Daoy (cell line): ENCODE results near the gene GALR2. TPM values are rescaled to one million over a fixed set of nuclear protein-coding genes. Genes with fewer than 3 reads are reported as not detected.
"Not testable (repeated sequence)": the region's sequence is repeated elsewhere in the genome, so short reads cannot be mapped to it uniquely, and the experiment has no call there.

Experiments
- DNase-seq: peaks from one replicate; pipeline ENCODE4 v3.0.0-alpha.2; 2015; ENCODE audit warnings: low read depth
- total RNA-seq: library from RNA; depleted of rRNA; stranded (reverse); fragments of >200 nt; shearing (Covaris generic); gene quantifications from 2 replicates; pipeline ENCODE4 v1.2.3, GENCODE V29; 2014

The GALR2 gene
- total RNA-seq, 1 experiment from 2014 or later, result not detected

DNA sequence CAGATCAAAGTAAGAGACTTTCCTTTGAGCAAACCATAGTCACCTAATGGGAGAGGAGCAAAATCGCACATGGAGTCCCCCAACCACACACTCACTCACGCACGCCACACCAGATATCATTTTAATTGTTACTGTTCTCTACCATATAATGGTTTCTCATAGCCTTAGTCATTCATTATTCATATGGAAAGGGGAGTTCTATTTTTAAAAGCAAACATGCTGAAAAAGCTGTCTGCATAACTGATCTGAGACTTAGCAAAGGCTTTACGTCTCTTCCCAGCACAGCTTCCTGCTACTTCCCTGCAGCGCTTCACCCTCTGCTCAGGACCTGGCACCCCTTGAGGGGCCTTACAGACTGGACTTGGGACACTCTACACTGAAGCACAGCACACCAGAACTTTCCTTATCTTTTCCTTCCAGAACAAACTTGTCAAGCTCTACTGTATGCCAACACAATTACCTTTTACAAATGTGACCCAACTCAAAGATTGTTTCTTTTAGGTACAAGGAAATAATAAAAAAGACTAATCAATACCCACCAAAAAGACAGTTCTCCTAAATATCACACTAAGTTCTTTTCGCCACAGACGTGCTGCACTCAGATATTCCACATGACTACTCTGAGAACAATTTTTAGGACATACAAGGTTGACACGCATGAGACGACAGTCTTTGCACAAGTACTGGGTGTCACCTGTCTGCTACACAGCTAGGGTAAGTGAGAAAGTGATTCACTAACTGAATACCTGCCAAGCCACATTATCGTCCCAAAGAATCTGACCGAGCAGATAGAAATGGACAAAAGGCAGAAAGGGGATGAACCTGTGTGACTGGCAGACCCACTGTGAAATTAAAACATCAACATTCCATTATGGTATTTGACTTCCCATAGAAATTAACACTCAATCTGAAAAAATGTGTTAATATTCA, 23.8 kb upstream of the GALR2 start:
- DNase-seq, result no peak

DNA sequence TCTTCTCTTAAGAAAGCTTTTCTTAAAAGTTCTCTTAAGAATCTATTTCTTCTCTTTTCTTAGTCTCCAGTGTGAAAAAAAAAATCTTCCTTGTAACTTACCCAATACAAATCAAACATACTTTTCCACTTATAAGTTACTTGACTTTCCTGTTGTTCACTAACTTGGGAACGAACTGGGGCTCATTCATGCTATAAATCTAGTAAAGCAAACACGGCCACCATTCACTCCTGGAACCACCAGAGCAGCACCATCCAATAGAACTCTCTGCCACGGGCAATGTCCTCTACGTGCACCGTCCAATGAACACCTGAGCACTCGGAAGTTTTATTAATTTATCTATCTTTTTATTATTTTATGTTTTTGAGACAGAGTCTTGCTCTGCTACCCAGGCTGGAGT, 23.0 kb upstream of the GALR2 start:
- no peak for DNase-seq

- peak; percentile 72 for DNase-seq
Observed at GRCh38 chr17:76053246-76054111, 21.1 kb upstream of the GALR2 start.

- peak; percentile 42 for DNase-seq
Observed at GRCh38 chr17:76054112-76054476, 20.5 kb upstream of the GALR2 start.

- DNase-seq, result no peak
Observed at GRCh38 chr17:76056882-76057281, 17.7 kb upstream of the GALR2 start.

- not testable (repeated sequence) for DNase-seq
Observed at GRCh38 chr17:76058264-76058663, 16.3 kb upstream of the GALR2 start.

- no peak for DNase-seq
Observed at GRCh38 chr17:76063875-76064546, 10.6 kb upstream of the GALR2 start.

DNA sequence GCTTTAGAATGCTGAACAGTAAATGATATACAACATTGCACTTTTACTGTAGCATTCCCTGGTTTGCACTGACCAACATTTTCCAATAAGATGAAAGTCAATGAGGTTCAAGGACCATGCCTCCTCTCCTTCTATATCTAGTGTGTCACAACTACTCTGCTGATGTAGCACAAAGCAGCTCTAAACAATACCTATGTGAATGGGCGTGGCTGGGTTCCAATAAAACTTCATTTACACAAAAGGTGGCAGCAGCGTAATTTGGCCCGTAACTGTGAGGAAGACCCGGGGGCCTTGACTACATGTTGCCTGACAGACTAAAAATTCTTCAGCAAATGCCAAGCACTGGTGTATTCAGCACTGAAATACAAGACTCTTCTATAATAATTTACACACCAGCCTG, 8.8 kb upstream of the GALR2 start:
- DNase-seq, result no peak

DNA sequence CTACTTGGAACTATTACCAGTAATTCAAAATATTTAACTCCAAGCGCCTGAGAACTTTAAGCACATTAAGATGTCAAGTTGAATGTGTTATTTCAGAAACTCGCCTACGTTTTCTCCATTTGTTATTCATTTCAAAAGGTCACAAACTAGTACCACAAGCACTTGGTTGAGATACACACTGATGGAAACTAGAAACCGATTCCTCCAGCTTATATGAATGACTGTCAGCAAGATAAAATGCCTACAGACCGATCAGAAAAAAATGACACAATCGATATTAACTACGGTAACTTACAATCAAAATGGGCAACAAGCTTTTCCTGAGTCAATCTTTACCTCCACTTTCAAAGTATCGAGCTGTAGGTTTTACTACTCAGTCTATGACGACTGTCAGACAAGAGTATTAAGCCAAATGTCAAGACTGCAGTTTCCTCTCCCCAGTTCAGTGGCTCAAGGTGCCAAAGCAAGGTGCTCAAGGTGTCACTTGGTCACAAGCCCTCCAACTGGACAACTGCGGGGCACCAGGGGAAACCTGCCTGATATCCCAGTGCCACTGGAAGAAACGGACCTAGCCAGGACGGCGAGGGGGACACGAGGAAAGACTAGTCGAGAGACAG, 2.9 kb upstream of the GALR2 start:
- DNase-seq, result no peak

DNA sequence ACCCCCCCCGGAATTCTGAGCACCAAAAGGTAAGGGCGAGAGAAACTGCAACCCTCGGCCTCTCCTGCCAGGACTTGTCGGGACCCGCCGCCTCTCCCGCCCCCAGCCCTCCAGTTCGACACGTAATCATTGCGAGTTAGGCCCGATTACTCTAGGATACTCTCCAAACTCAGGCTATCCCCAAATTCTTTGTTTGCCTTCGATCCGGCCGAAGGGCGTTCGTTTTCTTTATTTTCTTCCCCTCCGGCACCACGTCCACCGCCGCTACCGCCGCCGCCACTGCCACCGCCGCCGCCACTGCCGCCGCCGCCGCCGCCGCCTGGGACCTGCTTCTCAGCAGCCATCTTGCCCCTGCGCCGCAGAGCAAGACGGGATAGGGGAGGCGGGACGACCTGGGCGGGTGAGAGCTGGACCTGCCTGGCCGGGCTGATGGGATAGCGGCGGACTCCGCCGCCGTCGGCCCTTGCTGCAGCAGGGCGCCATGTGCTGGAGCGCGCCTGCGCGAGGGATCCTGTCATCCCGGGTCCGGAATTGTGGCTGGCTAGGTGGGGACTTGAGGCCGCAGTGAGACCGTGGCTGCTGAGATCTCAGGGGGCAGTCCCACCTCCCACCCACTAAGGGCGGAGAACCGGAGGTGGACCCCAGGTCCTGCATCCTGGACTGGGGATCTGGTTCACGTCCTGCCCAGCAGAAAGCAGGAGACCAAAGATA, 2.3 kb upstream of the GALR2 start, which contains the start of gene SRP68:
Gene SRP68, minus strand, starts transcription at position 370 of the 711 bp plus-strand sequence. Its CDS starts 26 bp downstream, at position 344.
- DNase-seq, result peak; percentile 97

DNA sequence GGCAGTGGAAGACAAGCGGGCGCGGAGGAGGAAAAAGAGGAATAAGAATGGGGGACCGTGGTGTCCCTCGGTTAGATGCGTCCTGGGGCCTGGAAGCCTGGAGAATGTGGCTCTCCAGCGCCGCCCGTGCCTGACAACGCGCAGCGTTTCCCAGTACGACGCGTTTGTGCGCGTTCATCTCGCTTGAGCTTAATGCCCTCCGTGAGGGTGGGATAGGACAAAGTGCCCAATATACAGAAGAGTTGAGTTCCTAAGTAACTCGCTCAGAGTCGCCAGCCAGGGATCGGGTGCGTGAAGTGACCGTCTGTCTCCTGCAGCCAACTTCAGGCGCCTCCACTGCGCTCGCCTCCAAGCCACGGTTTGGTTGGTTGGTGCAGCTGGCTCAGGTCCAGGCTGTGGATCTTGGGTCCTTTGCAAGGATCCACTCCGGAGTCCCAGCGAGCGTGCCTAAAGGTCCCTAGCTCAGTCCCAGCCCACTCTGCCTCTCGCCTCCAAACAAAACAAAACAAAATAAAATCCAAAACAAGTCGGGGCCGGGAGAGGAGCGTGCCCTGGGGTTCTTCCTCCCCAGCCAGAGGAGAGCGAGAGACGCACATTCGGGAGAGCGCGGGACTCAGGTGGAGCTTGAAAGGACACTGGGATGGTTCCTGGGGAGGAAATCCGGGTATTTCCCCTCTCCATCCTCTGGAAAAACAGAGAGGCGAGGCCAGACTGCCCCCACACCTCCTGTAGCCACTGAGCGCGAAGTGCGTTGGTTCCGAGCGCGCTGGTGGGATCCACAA, 974 bp downstream of the GALR2 start:
- DNase-seq, result no peak

DNA sequence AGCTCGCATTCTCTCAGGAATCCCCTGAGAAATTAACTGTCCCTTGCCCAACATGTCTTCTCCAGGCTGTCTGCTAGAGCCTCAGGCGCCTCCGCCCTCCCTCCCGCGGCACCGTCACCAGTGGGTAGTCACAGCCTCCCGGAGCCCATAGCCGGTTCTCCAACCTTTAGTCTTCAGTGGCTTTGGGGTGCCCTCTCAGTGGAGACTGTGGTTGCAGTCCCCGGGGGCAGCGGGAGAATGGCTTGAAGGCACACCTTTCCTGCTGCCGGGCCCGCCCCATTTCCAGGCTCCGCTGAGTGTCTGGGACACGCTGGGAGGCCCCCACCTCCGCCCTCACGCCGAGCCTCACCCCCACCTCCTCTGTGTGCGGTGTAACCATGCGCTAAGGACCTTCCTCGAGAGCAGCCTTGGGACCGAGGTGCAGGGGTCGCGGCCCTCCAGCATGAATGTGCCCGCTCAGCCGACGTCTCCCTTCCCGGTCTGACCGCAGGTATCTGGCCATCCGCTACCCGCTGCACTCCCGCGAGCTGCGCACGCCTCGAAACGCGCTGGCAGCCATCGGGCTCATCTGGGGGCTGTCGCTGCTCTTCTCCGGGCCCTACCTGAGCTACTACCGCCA, 1.7 kb downstream of the GALR2 start:
- no peak for DNase-seq

GRCh38 chr17:76076765-76077583, 2.4 kb downstream of the GALR2 start:
- DNase-seq, result no peak

DNA sequence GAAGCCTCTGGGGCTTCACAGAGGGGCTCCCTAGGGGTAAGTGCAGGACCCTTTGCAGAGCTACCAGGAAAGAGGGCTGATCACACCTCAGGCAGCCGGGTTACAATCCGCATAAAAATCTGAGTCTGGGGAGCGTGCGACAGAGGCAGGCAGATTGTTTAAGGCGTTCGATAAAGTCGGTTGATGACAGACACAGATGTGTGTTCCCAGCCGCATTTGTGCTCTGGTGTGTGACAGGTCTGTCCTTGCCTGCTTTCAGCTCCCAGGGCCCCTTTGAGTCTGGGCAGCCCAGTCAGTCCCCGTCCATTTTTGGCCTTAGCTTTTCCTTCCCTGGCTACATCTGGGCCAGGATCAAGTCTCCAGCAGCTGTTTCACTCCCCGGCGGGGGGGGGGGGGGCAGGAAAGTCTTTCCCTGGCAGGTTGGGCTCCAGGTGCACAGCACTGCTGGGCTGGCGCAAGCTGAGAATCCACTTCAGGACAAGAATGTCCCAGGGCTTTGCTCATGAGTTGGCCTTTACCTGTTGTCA, 3.1 kb downstream of the GALR2 start:
- DNase-seq, result no peak

DNA sequence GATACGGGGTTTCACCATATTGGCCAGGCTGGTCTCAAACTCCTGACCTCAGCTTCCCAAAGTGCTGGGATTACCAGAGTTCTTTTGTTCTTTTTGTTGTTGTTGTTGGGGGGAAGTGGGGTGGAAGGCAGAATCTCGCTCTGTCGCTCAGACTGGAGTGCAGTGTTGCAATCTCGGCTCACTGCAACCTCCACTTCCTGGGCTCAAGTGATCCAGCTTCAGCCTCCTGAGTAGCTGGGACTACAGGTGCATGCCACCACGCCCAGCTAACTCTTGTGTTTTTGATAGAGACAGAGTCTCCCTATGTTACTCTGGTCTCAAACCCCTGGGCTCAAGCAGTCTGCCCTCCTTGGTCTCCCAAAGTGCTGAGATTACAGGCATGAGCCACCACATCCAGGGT, 3.8 kb downstream of the GALR2 start:
- DNase-seq, result not testable (repeated sequence)

DNA sequence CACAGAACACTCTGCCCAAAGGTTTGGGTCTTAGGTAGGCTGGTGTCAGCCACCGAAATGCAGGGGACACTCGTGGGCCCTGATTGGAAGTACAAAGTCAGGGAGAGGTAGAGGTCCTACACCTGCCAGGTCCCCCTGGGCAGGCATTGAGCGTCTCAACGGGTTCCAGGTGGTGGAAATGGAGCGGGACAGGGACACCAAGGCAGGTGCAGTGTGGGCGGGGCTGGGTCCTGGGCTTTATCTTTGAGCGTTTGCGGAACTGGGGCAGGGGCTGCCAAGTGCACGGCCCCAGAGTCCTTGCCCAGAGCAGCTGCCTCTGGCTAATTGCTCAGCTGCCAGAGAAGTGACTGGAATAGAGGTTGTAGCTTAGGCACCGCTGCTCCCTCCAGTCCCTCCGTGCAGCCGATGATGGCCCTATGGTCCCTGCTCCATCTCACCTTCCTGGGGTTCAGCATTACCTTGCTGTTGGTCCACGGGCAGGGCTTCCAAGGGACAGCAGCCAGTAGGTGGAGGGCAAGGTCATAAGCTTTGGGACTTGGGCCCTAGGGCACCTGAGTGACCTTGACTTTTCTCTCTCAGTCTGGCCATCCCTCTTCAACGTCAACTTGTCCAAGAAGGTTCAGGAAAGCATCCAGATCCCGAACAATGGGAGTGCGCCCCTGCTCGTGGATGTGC, 4.4 kb downstream of the GALR2 start, which contains the start of gene ZACN:
Gene ZACN, plus strand, starts transcription at position 323 of the 675 bp plus-strand sequence. Its CDS starts 83 bp downstream, at position 406.
- no peak for DNase-seq

DNA sequence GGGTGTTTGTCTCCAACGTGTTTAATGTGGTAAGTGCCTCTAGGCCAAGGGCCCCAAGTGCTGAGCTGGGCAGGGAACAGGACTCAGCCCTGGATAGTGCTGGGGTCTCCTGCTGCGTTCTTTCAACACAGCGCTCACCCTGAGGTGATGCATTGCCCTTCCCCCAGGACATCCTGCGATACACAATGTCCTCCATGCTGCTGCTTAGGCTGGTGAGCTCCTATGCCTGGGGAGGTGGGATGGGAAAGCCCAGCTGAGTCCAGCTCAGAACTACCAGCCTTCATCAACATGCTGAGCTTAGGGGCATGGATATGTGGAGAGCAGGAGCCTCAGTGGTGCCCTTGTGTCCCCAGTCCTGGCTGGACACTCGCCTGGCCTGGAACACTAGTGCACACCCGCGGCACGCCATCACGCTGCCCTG, 5.0 kb downstream of the GALR2 start:
- DNase-seq, result no peak
